Inflammatory macrophage treated with lipopolysaccharide for 1 hour (primary cell): ENCODE results near the gene SPAG16.
"Not testable (repeated sequence)": the region's sequence is repeated elsewhere in the genome, so short reads cannot be mapped to it uniquely, and the experiment has no call there.

Experiments used
- DNase-seq, 2 donors: peaks; one replicate each; pipeline ENCODE4 v3.0.0-alpha.2; 2020 to 2022

The SPAG16 gene

DNA sequence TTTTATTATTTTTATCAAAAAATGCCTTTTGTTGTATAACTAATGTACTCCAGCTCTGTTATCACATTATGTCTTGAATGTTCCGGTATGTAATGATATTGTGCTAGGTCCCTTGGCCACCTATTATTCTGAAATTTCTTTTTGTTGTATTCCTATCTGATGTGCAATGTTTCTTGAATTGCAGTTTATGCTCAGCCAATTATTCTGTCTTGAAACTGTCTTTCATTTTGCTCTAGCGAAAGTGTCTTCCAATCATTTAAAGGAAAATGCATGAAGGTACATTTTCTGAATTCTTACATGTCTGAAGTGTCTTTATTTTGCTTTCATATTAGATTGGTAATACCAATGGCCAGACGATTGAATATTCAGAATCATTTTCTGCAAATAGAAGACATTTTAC lies 277.5 kb downstream of the SPAG16 start:
- DNase-seq = no peak

DNA sequence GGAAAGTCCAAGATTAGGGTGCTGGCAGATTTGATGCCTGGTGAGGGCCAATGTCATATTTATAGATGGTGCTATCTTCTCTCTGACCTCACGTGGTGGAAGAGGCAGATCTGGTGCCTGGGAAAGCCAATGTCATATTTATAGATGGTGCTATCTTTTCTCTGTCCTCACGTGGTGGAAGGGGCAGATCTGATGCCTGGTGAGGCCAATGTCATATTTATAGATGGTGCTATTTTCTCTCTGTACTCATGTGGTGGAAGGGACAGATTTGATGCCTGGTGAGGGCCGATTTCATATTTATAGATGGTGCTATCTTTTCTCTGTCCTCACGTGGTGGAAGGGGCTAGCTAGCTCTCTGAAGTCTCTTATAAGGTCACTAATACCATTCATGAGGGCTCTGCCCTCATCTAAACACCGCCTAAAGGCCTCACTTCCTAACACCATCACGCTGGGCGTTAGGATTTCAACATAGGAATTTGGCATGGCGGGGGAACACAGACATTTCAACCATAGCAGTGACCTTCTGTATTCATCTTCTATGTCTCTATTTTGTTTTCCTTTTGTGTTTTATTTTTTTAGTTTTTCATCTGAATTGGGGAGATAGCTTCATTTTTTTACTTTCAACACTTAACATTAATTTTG lies 278.4 kb downstream of the SPAG16 start:
- no peak for DNase-seq

DNA sequence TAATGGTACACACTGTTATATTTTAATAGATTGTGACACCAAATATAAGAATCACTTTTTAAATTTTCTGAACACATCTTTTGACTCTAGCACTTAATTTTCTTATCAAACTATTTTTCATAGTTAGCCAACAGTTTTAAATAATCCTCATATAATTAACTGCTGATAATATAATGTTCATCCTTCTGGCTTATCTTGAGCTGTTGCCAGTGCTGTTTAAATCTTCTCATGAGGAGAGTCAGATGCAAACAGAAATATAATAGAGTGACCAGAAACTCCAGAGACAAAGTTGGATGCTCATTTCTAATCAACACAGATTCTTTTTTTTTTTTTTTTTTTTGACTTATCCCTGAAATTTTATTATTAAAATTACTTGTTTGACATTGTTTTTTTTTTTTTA lies 282.6 kb downstream of the SPAG16 start:
- DNase-seq = no peak

DNA sequence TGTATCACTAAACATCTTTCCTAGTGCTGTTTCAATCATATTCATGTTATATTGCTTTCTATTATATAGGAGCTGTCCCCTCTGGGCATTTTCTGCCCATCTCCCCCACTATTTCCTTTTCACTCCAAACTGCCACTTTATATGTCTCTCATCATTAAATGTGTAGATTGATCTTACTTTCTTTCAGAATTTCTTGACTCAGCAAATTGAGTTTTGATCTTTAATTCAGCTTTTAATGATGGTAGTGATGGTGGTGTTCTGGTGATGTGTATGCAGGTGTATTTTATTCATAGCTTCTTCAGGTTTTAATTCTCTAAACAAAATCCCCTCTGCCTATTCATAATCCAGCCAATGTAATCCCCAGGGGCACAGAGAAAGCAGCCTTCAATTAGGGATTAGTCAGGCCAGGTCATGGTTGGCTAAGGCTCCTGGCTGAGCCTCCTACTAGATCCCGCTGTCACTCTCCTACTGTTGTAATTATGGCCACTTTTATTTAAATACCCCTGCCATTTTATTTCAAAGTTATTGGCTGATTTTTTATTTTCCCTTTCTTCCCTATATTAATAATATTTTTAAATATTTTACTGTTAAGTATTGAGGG lies 325.4 kb downstream of the SPAG16 start:
- no peak for DNase-seq

DNA sequence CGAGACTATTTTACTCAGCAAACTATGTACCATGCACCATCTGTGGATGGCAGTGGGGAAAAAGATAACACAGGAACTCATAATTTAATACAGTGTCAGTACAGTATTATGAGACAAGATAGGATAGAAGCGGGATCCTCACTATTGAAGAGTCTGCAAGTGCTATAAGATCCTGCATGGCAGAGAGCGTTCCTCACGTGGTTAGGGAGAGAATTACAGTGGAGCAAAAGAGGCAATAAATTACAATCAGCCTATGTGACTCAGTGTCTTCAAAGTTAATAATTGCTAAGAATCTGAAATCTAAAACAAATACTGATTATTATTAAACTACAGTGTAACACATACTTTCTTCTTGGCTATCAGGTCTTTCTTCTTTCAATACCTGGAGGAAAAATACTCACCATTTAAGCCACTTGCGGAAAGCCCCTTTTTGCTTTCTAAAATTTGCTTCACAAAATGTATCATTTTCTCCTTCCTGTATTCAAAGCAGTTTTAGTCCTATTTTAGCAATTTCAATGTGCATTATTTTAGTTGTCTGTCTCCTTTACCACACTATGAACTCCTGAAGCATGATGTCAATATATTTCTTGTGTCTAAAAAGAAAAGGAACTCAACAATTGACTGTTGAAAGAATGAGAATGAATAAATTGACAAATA lies 342.9 kb downstream of the SPAG16 start:
- DNase-seq = no peak

DNA sequence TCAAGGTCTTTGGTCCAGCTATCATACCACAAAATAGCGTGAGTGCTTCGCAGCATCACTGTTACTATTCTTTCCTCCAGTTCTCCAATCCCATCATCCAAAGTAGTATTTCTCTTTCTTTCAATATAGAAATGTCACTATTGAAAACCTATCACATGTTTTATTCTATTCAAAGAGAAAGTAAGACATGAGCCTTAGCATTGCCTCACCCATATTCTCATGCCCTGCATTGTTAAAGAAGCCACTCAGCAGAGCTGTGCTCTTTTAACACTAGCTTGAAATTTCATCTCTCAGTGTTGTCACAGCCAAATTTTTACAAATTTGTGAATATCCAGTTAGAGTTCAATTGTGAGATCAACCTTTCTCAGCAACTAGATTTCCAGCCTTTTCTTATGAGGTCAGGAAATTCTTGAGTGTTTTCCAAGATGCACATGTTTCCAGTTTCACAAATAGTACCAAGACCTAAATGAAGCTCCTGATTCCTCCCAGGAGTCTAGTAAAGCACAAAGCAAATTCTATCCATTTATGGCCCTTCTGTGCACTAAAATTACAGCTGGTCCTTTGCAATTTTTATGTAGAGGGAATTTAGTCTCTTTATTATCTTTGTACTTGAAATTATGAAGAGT lies 343.7 kb downstream of the SPAG16 start:
- DNase-seq = no peak

DNA sequence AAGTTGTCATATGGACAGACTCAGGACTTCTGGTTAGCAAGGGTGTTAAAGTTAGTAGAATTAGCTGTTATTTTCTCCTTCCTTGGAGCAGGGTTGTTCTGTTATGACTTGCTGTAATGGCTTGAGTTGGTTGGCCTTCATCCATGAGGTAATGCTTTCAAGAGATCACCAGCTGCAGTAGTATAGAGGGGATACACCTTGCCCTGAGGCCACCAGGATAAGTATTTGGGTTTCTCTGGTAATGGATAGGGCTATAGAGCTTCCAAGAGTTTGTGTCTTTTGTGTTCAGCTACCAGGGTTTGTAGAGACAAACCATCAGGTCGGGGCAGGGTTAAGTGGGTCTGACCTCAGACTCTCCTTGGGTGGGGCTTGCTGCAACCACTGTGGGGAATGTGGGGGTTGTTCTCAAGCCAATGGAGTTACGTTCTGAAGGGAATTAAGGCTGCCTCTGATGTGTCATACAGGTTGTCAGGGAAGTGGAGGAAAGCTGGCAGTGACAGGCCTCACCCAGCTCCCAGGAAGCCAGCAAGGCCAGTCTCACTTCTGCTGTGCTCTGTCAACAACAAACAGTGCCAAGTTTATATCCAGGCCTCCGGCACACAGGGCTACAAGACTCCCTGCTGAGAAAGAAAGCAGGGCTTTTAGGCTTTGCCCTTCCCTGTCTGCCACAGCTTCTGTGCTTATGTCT lies 356.6 kb downstream of the SPAG16 start:
- no peak for DNase-seq

DNA sequence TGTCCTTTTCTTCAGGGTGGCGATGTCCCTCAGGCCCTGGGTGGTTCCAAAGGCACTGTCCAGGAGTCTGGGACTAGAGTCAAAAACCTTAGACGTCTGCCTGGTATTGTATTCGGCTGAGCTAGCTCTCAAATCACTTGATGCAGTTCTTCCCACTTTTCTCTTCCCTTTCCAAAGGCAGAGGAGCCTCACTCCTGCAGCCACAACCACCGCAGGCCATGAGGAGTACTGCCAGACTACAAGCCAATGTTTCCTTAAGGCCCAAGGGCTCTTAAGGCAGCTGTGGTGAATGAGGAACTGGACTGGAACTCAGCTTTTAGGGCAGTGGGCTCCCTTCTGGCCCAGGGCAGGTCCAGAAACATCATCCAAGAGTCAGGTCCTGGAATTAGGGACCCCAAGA lies 360.7 kb downstream of the SPAG16 start:
- DNase-seq = no peak

DNA sequence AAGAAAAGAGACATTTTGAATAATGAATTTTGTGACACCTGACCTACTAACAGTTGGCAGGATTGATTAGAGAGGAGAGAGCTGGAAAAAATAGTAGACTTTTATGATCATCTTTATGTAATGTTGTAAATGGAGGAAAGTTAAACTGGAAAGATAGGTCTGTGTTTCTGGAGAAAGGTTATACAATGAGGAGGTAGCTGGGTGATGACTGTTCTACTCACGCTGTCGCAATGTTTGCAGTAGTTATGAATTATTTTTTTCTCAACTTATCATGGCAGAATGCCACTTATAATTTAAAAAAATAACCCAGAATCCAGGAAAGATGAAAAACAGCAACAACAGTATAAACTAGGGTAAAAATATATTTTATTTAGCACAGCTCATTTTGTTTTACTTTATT lies 364.9 kb downstream of the SPAG16 start:
- DNase-seq = no peak

DNA sequence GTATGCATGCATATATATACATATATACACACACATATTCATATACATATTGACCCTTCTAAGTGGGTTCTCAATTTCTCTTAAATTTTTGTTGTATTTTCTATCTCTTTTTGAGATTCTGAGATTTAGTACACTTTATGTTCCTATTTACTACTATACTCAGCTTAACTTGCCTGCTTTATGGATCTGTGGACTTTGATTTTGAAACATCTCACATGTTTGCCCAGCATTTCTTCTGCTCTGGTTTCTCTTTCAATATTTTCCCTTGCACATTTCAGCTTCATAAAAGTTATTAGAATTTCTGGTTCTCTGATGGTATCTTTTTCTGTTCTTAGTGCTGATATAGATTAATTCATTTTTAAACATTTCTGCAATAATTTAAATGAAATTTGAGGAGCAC lies 380.6 kb downstream of the SPAG16 start:
- DNase-seq = no peak

DNA sequence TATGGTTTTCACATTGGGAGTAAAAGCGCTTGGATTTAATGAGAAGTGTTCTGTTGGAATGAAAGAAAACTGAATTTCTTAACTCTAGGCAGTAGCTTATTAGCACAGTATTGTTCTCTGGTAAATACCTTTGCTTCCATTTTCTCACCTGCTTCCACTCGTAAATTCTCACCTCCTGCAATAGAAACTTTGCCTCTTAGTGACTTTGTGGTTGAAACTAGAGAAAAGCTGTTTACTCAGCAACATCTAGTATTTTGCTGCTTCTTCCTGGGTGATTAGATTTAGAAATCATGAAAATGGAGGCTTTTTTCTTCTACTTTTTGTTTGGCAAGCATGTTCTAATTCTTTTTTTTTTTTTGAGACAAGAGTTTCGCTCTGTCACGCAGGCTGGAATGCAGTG lies 385.4 kb downstream of the SPAG16 start:
- DNase-seq = no peak

DNA sequence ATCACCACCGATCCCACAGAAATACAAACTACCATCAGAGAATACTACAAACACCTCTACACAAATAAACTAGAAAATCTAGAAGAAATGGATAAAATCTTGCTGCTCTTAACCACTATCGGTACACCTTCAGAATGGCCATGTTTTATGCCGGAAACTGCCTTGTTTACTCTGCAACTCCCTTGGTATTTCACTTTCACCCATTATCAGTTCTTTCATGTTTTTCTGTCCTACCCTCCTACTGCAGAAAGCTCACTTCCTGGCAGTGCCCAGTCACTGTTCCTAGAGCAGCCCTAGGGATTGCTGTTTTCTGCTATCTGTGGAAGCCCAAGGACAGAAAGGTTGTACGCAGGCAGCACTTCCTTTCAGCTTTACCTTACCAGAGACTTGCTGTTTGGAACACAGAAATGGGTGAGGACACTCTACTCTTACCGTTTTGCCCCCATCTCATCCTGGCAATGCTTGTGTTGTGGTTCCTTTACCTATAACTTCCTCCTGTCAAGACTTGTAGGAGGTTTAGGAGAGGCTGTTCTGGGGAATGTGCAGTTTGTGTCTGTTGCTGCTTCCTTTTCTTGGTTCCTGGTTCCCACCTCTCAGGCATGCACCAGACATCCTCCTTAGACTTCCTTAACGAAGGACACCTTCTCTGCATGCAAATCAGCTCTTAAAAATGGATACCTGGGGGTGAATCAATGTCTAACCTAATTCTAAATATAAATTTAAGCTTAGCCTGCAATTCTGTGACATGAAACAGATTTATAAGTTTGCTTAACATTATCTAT lies 394.4 kb downstream of the SPAG16 start:
- no peak for DNase-seq

DNA sequence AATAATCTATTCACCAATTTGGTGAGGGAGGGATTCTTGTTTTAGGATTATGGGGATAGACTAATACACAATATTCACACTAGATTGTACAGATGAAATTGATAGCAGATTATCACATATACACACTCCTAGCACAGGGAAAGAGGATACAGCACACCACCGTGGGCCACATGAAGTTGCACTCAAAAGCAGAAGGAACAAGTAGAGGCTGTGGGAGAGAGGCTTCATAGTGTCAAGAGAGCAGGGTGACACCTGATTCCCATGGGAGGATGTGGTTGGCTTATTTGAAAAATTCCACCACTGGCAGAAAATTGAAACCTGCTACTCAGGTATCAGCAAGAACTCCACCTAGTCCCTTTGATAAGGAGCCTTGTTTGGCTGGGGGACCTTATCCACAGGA lies 395.6 kb downstream of the SPAG16 start:
- DNase-seq = no peak

DNA sequence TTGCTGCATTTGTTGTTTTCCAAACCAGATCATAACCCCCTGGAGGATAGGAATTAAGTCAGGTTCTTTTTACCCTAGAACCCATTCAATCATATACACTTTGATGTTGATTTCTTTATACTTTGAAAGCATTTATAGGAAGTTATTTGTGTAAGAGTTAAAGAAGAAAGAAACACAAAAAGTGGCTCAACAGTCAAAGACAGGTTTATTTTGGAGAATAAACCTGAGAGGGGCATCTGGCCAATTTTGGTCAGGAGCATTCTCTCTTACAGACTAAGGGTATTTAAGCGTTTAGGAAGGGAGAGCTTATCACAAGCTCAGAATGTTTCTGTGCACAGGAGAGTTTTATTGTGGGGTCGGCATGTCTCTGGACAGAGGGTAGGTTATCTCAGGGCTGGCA lies 398.0 kb downstream of the SPAG16 start:
- DNase-seq = no peak

DNA sequence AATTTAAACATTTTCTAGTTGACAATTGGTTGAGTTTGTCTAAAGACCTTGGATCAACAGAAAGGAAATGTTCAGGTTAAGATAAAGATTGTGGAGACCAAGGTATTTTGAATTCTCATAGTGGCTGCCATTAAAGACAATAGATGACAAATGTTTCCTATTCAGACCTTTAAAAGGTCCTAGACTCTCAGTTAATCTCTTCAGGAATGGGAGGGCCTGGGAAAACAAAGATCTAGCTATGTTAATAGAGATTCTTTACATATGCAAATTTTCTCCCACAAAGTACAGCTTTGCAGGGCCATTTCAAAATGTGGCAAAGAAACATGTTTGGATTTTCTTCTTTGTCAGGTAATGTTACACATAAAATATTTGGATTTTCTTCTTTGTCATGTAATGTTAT lies 403.9 kb downstream of the SPAG16 start:
- DNase-seq = no peak

DNA sequence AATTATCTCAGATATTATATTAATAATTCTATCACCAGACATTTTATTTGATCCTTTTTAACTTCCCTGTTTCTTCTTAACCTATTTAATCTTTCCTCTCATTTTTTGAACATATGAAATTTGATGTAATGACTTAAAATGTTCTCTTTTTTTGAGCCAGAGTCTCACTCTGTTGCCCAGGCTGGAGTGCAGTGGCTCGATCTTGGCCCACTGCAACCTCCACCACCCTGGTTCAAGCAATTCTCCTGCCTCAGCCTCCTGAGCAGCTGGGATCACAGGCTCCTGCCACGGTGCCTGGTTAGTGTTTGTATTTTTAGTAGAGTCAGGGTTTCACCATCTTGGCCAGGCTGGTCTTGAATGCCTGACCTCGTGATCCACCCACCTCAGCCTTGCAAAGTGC lies 404.6 kb downstream of the SPAG16 start:
- not testable (repeated sequence) for DNase-seq

DNA sequence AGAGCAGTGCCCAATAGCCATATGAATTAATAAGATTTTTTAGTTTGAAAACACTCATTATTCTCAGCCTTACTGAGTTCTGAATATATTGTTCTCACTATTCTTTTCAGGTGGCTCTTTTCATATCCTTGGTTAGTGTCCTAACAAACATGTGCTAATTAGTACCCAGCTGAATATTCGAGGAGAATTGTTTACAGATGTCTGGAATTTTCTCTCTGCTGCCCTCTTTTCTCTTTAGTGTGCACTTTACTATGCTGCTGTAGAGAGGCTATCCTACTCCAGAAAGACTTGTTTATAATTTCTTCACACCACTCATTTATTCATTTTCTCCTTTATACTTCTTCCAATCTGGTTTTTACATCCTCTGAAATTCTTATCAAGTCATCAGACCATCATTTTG lies 405.3 kb downstream of the SPAG16 start:
- no peak for DNase-seq

DNA sequence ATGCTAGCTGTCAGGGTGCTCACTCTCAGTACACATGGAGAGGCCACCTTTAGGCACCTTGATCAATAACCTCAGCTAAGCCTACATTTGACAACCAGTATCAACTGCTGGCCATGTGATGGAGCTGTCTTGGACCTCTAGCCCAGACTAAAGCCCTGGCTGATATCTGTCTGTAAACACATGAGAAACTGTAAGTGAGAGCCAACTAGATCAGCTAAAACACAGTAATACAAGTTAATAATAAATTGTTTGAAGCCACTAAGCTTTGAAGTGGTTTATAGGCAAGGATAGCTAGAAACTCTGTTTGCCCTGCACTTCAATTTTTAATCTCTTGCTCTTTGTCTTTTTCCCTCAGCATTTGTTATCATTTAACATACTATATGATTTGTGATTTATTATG lies 407.1 kb downstream of the SPAG16 start:
- DNase-seq = no peak

DNA sequence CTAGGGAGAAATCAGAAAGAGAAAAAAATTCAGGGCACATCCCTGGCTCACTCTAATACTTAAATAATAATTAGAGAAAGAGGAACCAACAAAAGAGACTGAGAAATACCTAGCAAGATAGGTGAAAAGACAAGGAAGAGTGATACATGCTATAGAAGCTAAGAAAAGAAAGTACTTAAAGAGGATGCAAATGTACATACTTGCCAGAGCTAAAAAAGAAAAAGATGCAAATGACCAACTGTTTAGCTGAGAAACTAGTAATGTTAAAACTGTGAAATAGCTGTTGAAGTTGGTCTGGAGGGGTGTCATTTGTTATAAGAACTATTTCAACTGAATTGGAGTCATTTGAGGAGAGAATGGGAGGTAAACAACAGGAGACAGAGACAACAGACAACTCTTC lies 412.2 kb downstream of the SPAG16 start:
- DNase-seq = no peak

DNA sequence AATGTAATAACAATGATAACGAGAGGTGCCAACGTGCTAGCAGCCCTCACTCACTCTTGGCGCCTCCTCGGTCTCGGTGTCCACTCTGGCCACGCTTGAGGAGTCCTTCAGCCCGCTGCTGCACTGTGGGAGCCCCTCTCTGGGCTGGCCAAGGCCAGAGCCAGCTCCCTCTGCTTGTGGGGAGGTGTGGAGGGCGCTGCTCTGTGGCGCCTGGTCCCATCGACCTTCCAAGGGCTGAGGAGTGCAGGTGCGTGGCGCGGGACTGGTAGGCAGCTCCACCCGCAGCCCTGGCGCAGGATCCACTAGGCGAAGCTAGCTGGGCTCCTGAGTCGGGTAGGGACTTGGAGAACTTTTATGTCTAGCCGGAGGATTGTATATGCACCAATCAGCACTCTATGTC lies 417.1 kb downstream of the SPAG16 start:
- DNase-seq = not testable (repeated sequence)

DNA sequence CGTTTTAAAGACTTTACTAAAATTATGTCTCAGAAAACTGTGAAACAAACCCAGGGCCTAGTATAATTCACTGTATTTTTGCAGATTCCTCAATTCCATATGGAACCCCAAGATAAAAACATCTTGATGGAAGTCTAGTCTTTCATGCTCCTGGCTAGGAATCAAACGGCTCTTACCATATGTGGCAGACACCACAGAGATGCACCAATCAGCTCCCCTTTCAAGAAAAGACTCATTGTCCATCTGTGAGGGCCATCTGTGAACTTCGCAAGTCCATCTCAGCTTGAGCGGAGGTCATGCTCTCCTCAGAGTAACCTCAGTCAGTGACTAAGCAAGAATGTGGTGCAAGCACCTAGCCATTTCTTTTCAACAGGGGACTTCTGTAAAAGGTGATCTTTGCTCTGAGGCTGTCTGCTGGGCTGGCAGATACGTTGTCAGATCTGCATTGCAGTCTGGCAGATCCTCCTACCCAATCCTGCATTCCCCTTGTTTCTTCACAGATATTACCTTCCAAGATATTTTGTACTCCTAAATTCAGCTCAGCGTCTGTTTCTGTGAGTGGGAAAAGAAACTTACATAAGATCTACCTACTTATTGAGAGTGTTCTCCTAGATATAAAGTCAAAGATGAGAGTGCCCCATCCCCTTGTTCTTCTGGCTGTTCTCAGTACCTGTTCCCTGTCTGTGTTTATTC lies 419.3 kb downstream of the SPAG16 start:
- no peak for DNase-seq

DNA sequence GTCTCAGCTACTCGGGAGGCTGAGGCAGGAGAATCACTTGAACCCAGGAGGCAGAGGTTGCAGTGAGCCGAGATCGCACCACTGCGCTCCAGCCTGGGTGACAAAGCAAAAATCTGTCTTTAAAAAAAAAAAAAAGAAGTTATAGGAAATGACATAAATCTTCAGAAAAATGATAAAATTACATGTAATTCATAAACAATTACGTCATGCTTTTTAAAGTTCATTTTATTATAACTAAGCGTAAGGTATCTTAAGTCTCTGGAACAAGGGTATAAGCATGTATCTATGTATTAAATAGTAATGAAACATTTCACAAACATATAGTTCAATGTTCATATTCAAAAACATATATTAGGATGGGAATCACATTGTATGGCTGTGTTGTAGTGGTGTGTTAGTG lies 425.9 kb downstream of the SPAG16 start:
- DNase-seq = no peak
